ENCODE results near the gene CEMIP.

Gene CEMIP

GRCh38 chr15:80991421-80991820 lies 212.3 kb downstream of the CEMIP start:
- ChIA-PET POLR2A (interaction anchor here (0.5 to 2.0 kb wide), 2 partner anchors 10 to 15 kb away, joined by 3 to 22 read pairs; partner anchors contain the start of gene TLNRD1), CTCF (interaction anchor here (0.6 to 6.3 kb wide), 7 partner anchors 14 to 867 kb away, joined by 3 to 46 read pairs (median 4); no protein-coding TSS in a partner anchor)
- Histone ChIP-seq H3K27ac (ENCODE audit: extremely low read depth, low read depth, low read length) (no peak overlapping the region), H3K36me3 (ENCODE audit: control insufficient read depth in 2 of 2, insufficient read depth in 1 of 2, low read length in 2 of 2) (no peaks in the 10 kb centered on the region), H3K4me3 (ENCODE audit: low read depth, low read length) (no peak overlapping the region), H3K4me1 (ENCODE audit: control insufficient read depth, insufficient read depth, low read length) (peaks cover 9% of the 10 kb centered on the region; the same call in 1 of the 2 replicates), H3K9me3 (ENCODE audit: control insufficient read depth, insufficient read depth, low read depth, low read length) (no peaks in the 10 kb centered on the region)
- TF ChIP-seq ZSCAN30 (tag by site-specific recombination; IDR thresholded peaks at IDR 0.05) = no peak
- TF ChIP-seq ZXDB (tag by site-specific recombination; IDR thresholded peaks at IDR 0.05) = no peak
- TF ChIP-seq PRDM1 (tag by site-specific recombination; IDR thresholded peaks at IDR 0.05) = peak; percentile 70

GRCh38 chr15:80992006-80992405 lies 212.8 kb downstream of the CEMIP start:
- Histone ChIP-seq H3K36me3 (ENCODE audit: control insufficient read depth in 2 of 2, insufficient read depth in 1 of 2, low read length in 2 of 2) (no peaks in the 10 kb centered on the region), H3K4me3 (ENCODE audit: low read depth, low read length) (no peak overlapping the region), H3K9me3 (ENCODE audit: control insufficient read depth, insufficient read depth, low read depth, low read length) (no peaks in the 10 kb centered on the region), H3K27ac (ENCODE audit: extremely low read depth, low read depth, low read length) (no peak overlapping the region), H3K4me1 (ENCODE audit: control insufficient read depth, insufficient read depth, low read length) (peaks cover 6% of the 10 kb centered on the region; the same call in 1 of the 2 replicates)
- TF ChIP-seq ZNF596 (tag by site-specific recombination; IDR thresholded peaks at IDR 0.05) (no peak), ZNF501 (tag by site-specific recombination; IDR thresholded peaks at IDR 0.05) (no peak), ZNF280D (tag by site-specific recombination; IDR thresholded peaks at IDR 0.05) (no peak), KLF10 (tag by site-specific recombination; IDR thresholded peaks at IDR 0.05) (no peak)
- POLR2A ChIA-PET = interaction anchor here (0.5 kb wide), 1 partner anchor 15 kb away, joined by 3 read pairs; no protein-coding TSS in a partner anchor
- CTCF ChIA-PET = interaction anchor here (0.7 to 6.3 kb wide), 3 partner anchors 15 to 867 kb away, joined by 3 to 46 read pairs (median 9); no protein-coding TSS in a partner anchor

GRCh38 chr15:80992441-80992840 lies 213.3 kb downstream of the CEMIP start:
- Histone ChIP-seq H3K4me1 (ENCODE audit: control insufficient read depth, insufficient read depth, low read length) (0 out of 2 replicates have a peak, but pooled peaks cover 4% of the 10 kb centered on the region), H3K36me3 (ENCODE audit: control insufficient read depth in 2 of 2, insufficient read depth in 1 of 2, low read length in 2 of 2) (no peaks in the 10 kb centered on the region), H3K4me3 (ENCODE audit: low read depth, low read length) (no peak overlapping the region), H3K9me3 (ENCODE audit: control insufficient read depth, insufficient read depth, low read depth, low read length) (no peaks in the 10 kb centered on the region), H3K27ac (ENCODE audit: extremely low read depth, low read depth, low read length) (no peak overlapping the region)
- ChIA-PET CTCF (interaction anchor here (0.7 to 6.3 kb wide), 3 partner anchors 15 to 274 kb away, joined by 3 to 46 read pairs (median 9); no protein-coding TSS in a partner anchor), POLR2A (no interaction called here)
- TF ChIP-seq ZNF121 (tag by site-specific recombination; IDR thresholded peaks at IDR 0.05) (no peak), ZNF280C (tag by site-specific recombination; IDR thresholded peaks at IDR 0.05) (no peak), ZNF548 (tag by site-specific recombination; IDR thresholded peaks at IDR 0.05) (no peak), CTCF (tag by site-specific recombination; IDR thresholded peaks at IDR 0.05) (no peak), ZNF654 (tag by site-specific recombination; IDR thresholded peaks at IDR 0.05; ENCODE audit: low read depth) (no peak), ZNF621 (tag by site-specific recombination; IDR thresholded peaks at IDR 0.05) (no peak), ZBTB20 (tag by site-specific recombination; IDR thresholded peaks at IDR 0.05) (no peak), ZNF530 (tag by site-specific recombination; IDR thresholded peaks at IDR 0.05; ENCODE audit: low read depth) (no peak), ZNF302 (tag by site-specific recombination; IDR thresholded peaks at IDR 0.05; ENCODE audit: low read depth) (no peak), ZNF280D (tag by site-specific recombination; IDR thresholded peaks at IDR 0.05) (no peak), ZBTB21 (tag by site-specific recombination; IDR thresholded peaks at IDR 0.05) (no peak), ZNF202 (tag by site-specific recombination; IDR thresholded peaks at IDR 0.05; ENCODE audit: borderline replicate concordance) (no peak), KLF7 (tag by site-specific recombination; IDR thresholded peaks at IDR 0.05; ENCODE audit: borderline replicate concordance) (no peak)

Measured in HEK293 (cell line).